Cardiac fibroblast (primary cell): Measurements from ENCODE around the gene LPO.

Source experiments
- DNase-seq, 2 donors: peaks; one replicate each; pipeline versions ENCODE4 v3.0.0 to v3.0.0-alpha.2; 2010; ENCODE audit warnings: low read depth in 2 of 2
- H3K4me3 ChIP-seq, 2 donors: replicated peaks in 1 of 2; 1 replicate in 1 of 2; 2 replicates in 1 of 2; pipeline ENCODE4 v1.5.1; 2011; ENCODE audit warnings: low read depth in 2 of 2, low read length in 2 of 2, mild to moderate bottlenecking in 2 of 2, moderate library complexity in 1 of 2
- CTCF ChIP-seq: IDR thresholded peaks from one replicate; pipeline ENCODE4 v1.5.1; 2011; ENCODE audit warnings: low read depth, mild to moderate bottlenecking, low read length, inconsistent platforms

LPO gene

GRCh38 chr17:58265902-58266875, 27.8 kb downstream of the LPO start:
- no peak overlapping the region for H3K4me3 ChIP-seq
- no peak for DNase-seq
- no peak for TF ChIP-seq CTCF

GRCh38 chr17:58267347-58268324, 29.3 kb downstream of the LPO start:
- no peak overlapping the region for H3K4me3 ChIP-seq
- no peak for DNase-seq
- TF ChIP-seq CTCF, result no peak

- H3K4me3 ChIP-seq, result no peak overlapping the region
- no peak for DNase-seq
- TF ChIP-seq CTCF, result no peak
Observed at GRCh38 chr17:58268326-58268725, 29.9 kb downstream of the LPO start.

GRCh38 chr17:58268774-58269556, 30.6 kb downstream of the LPO start:
- DNase-seq, result no peak
- TF ChIP-seq CTCF, result no peak
- no peak overlapping the region for H3K4me3 ChIP-seq

GRCh38 chr17:58269557-58270291, 31.3 kb downstream of the LPO start:
- TF ChIP-seq CTCF, result no peak
- no peak overlapping the region for H3K4me3 ChIP-seq
- DNase-seq, result no peak
